GM18511 (cell line): ENCODE data around the gene GOLT1A.
A peak's percentile ranks its signal among the peaks of the same experiment; 100 is the strongest.

ENCODE experiments used
- ATAC-seq: cut with Tn5 transposase; IDR thresholded peaks from one replicate; pipeline ENCODE4 v1.9.1; 2021; ENCODE audit warnings: mild to moderate bottlenecking, moderate library complexity; ENCODE audit not compliant: unreplicated experiment

Gene GOLT1A

DNA sequence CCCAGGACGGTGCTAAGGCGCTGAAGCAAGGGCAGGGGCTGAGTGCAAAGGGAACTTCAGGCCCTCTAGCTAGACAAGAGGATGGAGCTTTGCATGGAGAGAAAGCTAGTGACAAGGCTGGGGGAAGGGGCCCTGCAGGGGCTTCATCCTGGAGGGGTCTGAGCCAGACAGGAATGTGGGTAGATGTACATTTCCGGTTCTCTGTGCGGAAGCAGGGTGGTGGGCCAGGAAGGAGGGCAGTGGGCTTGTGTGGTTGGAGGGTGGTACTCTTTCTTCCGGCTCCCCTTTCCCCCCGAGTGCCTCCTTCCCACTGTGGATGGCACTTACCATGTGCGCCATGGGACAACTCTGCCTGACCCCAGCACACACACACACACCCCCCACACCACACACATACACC lies 19.0 kb downstream of the GOLT1A start:
- ATAC-seq = no peak

- no peak for ATAC-seq
Observed at GRCh38 chr1:204194080-204194479, 19.7 kb downstream of the GOLT1A start.

DNA sequence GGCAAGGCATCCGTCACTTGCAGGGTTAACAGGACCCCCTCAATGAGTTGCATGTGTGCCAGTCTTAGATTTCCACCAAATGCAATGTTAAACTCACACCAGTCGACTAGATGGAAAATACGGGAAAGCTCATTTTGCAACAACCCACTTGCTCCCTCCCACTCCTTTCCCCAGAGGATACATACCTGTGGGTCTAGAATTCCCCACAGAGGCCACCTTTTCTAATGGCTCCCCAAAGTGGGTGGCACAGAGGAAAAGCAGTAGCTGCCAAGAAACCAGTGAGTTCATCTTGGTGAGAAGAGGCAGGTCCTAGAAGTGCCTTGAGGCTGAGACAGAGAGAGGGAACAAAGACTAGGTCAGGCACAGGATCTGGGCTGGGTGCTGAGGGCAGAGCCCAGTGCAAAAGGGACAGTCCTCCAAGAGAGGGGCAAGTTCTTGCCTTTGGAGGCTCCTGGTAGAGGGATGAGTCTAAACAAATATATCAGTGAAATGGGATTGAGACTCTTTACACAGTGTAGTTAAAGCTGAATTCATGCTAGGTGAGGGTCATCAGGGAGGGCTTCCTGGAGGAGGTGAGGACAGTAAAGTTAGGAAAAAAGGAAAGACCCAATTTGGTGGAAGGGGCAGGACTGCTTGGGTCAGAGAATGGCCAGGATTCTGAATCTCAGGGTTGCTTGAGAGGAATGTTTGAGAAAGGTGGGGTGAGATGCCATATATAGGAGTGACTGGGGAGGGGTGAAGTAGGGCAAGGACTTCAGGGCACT lies 21.0 kb downstream of the GOLT1A start:
- no peak for ATAC-seq

DNA sequence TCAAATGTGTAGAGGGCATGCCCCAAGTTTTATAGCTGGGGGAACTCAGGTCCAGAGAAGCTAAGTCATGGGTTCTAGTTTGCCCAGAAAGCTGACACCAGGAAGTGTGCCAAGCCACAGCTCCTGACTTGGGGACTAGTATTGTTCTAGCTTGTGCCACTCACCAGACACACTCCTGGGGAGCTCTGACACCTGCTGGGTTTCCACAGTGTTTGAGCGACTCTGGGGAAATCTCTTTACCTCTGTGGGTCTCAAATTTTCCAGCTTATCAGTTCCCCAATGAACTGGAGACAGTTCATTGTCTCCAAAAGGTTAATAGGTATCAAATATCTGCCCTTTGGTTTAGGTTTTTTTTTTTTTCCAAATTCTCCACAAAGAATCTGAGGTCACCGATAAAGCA lies 21.7 kb downstream of the GOLT1A start:
- ATAC-seq = no peak

GRCh38 chr1:204191456-204191855 lies 22.3 kb downstream of the GOLT1A start:
- ATAC-seq = no peak

- no peak for ATAC-seq
Observed at GRCh38 chr1:204190212-204191211, 23.3 kb downstream of the GOLT1A start.

DNA sequence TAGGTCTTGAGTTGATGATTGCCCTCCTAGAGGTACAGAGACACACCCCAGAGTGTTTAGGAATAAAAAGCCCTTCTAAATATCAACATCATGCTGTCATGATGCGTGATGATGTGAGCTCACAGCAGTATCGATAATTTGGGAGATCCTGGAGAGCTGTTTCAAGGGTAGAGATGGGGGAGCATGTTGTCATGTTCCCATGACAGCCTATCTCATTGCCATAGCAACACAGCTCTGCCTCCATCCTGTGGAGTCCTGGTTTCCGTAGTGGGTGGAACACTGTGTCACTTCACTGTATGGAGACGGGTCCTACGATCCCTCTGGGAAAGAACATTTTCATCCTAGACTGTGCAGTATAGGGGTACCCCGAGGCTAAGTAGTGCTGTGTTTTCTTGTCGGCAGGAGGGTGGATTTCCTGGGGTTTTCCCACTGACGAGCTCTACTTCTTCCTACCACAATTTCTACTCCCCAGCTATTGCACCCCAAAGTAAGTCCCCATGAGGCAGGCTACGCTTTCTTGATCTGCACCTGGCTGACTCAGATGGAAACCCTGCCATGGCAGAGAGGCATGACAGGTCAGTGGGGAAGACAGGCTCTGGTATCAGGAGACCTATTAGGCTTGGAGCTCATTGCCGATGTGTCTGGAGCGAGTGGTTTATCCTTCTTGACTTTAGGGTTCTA lies 24.7 kb downstream of the GOLT1A start:
- peak; percentile 72 for ATAC-seq

GRCh38 chr1:204186597-204186996 lies 27.2 kb downstream of the GOLT1A start:
- no peak for ATAC-seq

DNA sequence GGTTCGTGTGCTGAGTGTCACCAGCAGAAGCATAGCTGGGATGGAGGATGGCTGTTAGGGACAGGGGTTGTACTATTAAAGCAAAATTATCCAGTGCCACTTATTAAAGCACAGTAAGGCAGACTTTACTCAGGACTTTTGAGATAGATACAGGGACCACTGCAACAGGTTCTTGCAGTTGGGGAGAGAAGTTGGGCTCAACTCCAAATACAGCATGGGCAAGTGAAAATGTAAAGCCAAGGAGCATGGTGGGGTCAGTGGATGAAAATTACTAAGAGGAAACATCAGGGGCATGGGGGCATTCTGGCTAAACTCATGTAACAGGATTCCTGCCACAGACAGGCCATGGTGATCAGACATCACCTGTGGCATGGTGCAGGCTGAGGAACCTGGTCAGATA lies 32.7 kb downstream of the GOLT1A start:
- no peak for ATAC-seq

- no peak for ATAC-seq
Observed at GRCh38 chr1:204180133-204180532, 33.7 kb downstream of the GOLT1A start.

DNA sequence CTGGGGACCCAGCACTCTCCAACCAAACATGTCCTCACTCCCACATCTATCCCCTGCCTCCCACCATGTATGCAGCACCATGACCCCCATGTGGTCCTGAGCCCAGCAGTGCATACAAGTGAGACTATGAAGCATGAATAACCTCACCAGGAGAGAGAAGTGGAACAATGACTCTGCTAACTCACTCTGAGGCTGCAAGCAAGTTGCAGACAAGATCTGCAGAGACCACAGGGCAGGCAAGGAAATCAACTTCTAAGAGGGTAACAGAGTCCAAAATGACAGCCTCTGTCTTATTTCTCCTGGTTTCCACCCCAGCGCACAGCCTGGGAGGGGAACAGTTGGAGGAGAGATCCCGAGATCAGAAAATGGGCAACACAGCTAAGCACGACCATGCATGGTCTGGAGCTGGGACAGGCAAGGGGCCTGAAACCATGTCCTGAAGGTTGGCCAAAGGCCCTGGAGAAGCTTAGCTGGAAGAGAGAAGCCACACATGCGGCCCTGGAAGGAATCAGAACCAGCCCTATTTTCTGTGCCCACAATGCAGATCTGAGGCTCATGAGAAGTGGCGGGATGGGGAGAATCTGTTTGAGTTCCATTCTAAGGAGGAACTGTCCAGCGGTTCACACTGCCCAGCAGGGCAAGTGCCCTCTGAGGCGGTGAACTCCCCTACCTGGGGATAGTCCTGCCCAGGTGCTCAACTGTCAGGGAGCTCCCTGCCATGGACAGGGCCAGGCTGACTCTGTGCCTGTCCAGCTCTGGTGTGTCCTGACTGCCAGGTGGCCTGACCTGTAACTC lies 35.1 kb downstream of the GOLT1A start:
- ATAC-seq = no peak

DNA sequence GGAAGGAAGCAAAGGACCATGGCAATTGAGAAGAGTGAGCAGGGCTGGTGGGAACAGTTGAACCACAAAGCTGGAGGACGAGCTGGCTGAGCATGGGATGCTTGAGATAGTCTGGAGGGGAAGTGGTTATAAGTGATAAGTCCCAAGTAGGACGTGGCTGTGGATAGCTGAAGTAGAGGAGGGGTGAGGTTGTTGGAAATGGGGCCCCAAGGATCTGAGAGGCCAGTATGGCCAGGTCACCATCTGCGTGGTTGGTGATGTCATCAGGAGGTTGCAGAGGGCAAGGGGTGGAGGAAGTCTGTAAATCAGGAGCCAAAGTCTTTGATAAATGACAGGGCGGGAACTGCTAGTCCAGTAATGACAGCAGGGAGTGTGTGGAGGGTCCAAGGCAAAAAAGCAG lies 36.7 kb downstream of the GOLT1A start:
- ATAC-seq = no peak

DNA sequence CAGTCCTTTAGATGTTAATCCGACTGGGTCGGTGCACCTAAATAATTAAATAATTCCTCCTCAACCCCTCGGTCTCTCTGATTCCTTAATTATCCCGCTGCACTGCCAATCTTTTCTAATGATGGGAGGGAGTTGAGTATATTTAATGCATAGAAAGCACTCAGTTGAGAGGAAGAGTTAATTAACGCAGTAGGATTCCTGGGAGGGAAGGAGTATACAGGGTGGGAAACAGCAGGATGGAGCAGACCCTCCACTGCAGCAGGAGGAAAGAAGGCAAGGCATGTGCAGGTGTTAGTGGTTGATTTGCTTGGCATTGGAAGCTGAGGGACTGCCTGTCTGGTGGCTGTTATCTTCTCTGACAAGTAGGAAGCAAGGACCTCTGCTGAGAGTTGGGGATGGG lies 37.7 kb downstream of the GOLT1A start:
- no peak for ATAC-seq

GRCh38 chr1:204174958-204175357 lies 38.8 kb downstream of the GOLT1A start:
- no peak for ATAC-seq

DNA sequence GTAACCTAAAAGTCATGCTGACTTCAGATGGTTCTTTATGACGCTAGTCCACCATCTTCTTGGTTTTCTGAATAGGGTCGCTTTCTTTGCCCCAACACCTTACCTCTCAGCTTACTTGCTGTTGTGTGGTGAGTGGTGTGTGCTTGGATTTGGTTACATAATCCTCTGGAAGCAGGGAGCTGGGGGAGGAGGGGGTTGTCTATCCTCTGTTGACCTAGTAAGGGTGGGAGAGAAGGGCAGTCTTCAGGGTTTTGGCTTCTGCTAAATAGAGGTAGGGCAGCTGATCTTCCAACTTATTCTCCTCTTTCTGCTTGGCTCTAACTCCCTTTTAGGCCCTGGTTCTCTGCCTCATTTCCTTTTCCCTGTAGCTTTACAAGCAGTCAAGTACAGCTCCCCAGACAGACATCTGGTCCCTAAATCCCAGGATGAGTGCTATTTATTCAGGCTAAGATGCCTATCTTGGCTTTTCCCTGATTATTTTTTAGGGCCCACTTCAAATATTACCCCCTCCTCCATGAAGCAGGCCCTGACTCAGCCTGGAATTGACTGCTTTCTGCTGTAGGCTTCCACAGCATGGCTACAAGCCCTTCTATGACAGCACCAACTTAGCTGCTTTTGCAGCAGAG lies 41.3 kb downstream of the GOLT1A start:
- ATAC-seq = no peak

- ATAC-seq = no peak
Observed at GRCh38 chr1:204171751-204172178, 42.0 kb downstream of the GOLT1A start.

DNA sequence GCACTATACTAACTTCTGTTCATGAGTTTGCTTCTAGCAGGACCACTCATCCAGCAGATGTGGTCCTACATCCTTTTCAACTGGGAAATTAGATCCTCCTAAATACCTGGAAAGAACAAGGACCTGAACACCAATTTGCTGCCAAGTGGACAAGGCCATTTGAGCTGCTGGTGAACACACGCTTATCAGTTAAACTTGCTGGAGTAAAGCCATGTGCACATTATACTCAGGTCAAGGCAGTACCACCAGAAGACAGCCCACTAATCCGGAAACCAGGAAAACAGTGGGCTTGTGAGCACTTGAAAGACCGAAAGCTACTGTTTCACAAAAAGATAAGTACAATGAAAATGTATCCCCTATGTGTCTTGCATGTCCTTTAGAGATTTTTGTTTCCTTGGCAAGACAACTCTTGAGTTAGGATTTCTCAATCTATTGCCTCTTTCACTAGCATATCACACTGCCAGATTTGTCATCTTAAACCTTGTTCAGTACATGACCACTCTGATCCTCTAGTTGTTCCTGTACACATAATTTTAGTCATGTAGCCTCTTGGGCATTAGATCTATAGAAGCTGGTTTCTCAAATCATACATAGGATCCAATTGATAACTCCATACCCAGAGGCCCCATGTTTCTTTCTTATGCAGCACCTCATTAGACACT lies 43.2 kb downstream of the GOLT1A start:
- no peak for ATAC-seq

DNA sequence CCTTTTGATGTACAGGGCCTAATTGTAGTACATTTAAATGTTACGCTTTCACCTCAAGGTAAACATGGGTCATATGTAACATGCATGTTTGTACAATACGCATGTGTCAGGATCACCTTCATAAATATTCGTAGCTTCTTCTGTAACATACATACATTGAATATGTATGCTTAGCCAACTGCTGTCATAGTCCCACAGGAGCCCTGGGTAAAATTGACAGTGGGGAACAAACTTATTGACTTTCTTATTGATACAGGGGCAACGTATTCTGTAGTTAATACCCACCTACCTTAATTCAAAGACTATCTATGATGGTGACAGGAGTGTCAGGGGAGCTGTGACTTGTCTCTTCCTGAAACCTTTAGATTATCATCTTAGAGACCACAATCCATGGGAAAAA lies 43.9 kb downstream of the GOLT1A start:
- ATAC-seq = no peak

GRCh38 chr1:204167730-204168129 lies 46.1 kb downstream of the GOLT1A start:
- ATAC-seq = no peak

- ATAC-seq = no peak
Observed at GRCh38 chr1:204166219-204166618, 47.6 kb downstream of the GOLT1A start, which contains the start of gene REN. Gene REN (minus strand): TSS chr1:204166337. CDS start chr1:204166293, 44 bp downstream.
